Loucy (cell line): Measurements from ENCODE around the gene SPOCK2.

Source experiments
- EZH2phosphoT487 ChIP-seq: fragments of 200-600 bp; IDR thresholded peaks from 2 replicates; pipeline ENCODE4 v1.6.1; 2018; ENCODE audit warnings: antibody characterized with exemption, mild to moderate bottlenecking, moderate library complexity, borderline replicate concordance
- TF ChIP-seq, protein P1 (sequence below): fragments of 200-600 bp; sonication (generic); conservative IDR thresholded peaks from 2 replicates; pipeline ENCODE4 v1.5.1; 2014; ENCODE audit warnings: mild to moderate bottlenecking, antibody characterized with exemption, low read length

GRCh38 chr10:72092171-72092924 lies 4.0 kb upstream of the SPOCK2 start:
- TF ChIP-seq, protein P1, sequence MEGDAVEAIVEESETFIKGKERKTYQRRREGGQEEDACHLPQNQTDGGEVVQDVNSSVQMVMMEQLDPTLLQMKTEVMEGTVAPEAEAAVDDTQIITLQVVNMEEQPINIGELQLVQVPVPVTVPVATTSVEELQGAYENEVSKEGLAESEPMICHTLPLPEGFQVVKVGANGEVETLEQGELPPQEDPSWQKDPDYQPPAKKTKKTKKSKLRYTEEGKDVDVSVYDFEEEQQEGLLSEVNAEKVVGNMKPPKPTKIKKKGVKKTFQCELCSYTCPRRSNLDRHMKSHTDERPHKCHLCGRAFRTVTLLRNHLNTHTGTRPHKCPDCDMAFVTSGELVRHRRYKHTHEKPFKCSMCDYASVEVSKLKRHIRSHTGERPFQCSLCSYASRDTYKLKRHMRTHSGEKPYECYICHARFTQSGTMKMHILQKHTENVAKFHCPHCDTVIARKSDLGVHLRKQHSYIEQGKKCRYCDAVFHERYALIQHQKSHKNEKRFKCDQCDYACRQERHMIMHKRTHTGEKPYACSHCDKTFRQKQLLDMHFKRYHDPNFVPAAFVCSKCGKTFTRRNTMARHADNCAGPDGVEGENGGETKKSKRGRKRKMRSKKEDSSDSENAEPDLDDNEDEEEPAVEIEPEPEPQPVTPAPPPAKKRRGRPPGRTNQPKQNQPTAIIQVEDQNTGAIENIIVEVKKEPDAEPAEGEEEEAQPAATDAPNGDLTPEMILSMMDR = no peak
- TF ChIP-seq EZH2phosphoT487 = no peak
